Aorta (tissue), 5 donors: ENCODE results near the gene CES2. TPM values are rescaled to one million over a fixed set of nuclear protein-coding genes. Genes with fewer than 3 reads are reported as not detected.
"Not testable (repeated sequence)": the region's sequence is repeated elsewhere in the genome, so short reads cannot be mapped to it uniquely, and the experiment has no call there.

ENCODE experiments used
- ATAC-seq: fragments of 200-7000 bp; cut with Tn5 transposase; one replicate; pipeline ENCODE4 v1.9.1; 2022; ENCODE audit warnings: moderate library complexity; ENCODE audit not compliant: low FRiP score
- DNase-seq, 2 donors: peaks; one replicate each; pipeline ENCODE4 v3.0.0-alpha.2; 2020
- H3K27ac ChIP-seq, 2 donors: one replicate each; pipeline ENCODE4 v1.5.1; 2013; ENCODE audit warnings: low read length in 2 of 2, mild to moderate bottlenecking in 2 of 2, moderate library complexity in 2 of 2, control low read depth in 1 of 2, inconsistent platforms in 1 of 2, low read depth in 1 of 2
- H3K27me3 ChIP-seq, 2 donors: one replicate each; pipeline ENCODE4 v1.6.1; 2013; ENCODE audit warnings: control low read depth in 1 of 2, low read length in 1 of 2, mild to moderate bottlenecking in 1 of 2, moderate library complexity in 1 of 2; ENCODE audit not compliant: insufficient read depth in 2 of 2, control insufficient read depth in 1 of 2
- H3K36me3 ChIP-seq, 2 donors: one replicate each; pipeline ENCODE4 v1.6.1; 2013; ENCODE audit warnings: control low read depth in 1 of 2, low read length in 1 of 2, mild to moderate bottlenecking in 1 of 2; ENCODE audit not compliant: insufficient read depth in 2 of 2, control insufficient read depth in 1 of 2
- H3K4me1 ChIP-seq, 2 donors: one replicate each; pipeline ENCODE4 v1.6.1; 2013; ENCODE audit warnings: low read length in 2 of 2, control low read depth in 1 of 2, mild to moderate bottlenecking in 1 of 2, moderate library complexity in 1 of 2; ENCODE audit not compliant: insufficient read depth in 2 of 2, control insufficient read depth in 1 of 2
- H3K4me3 ChIP-seq, 2 donors: one replicate each; pipeline ENCODE4 v1.5.1; 2013; ENCODE audit warnings: low read length in 2 of 2, control low read depth in 1 of 2, mild to moderate bottlenecking in 1 of 2
- H3K9me3 ChIP-seq: one replicate; pipeline ENCODE4 v1.6.1; 2013; ENCODE audit warnings: mild to moderate bottlenecking, low read length; ENCODE audit not compliant: control insufficient read depth
- WGBS, 2 donors: extraction: QIAGEN DNeasy Blood & Tissue Kit; methylation state at CpG; one replicate each; pipeline ENCODE4 v1.1.7; 2013; 5-methylcytosine and 5-hydroxymethylcytosine counted together
- intact Hi-C, 2 donors: fragments of 100-400 bp; cut with DNase I; formaldehyde crosslinking; loops; one replicate each; pipeline versions ENCODE4 v1.14.2 to v1.15.0; 2022
- polyA plus RNA-seq, 2 donors: library from polyadenylated mRNA; stranded (reverse); fragments of 200-250 nt; gene quantifications; one replicate each; pipeline ENCODE4 v1.2.3, GENCODE V29; 2013
- total RNA-seq, 2 donors: library from RNA; stranded (reverse); fragmentation: NEBNext Ultra II Directional; extraction: Animal tissue kit (Norgen Biotek cat#: 25700); gene quantifications; one replicate each; pipeline ENCODE4 v1.2.1, GENCODE V29; 2021
- donor health status: healthy with polysubstance abuse.
- donor health status: Bipolar disorder and iron deficiency.
- donor health status: DM: no; HTN: no; CAD: no.
- donor health status: DM: no; HTN: no; CAD: no.
- donor health status: DM: yes; HTN: yes; CAD: no.

Gene CES2
- total and polyA plus RNA-seq, 4 donors: 20.5 to 42.1 (median 33.6) TPM

DNA sequence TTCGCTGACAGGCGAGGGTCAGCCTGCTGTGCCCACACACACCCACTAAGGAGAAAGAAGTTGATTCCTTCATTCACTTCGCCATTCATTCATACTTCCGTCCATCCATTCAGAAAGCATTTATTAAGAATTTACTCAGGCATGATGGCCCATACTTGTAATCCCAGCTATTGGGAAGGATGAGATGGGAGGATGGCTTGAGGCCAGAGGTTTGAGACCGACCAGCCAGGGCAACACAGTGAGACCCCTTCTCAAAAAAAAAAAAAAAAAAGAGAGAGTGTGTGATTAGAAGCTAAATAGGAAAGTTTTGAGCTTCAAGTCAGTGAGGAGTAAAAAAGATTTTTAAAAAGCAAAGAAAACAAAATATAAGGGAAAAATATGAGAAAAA is 8.7 kb downstream of the CES2 start:
- 83 to 85% methylated on average over 5 of the region's 5 CpGs for WGBS, 2 donors
- Histone ChIP-seq H3K4me1 (no peaks in the 10 kb centered on the region), H3K36me3 (peaks cover 0 to 8% of the 10 kb centered on the region in 2 donors)

DNA sequence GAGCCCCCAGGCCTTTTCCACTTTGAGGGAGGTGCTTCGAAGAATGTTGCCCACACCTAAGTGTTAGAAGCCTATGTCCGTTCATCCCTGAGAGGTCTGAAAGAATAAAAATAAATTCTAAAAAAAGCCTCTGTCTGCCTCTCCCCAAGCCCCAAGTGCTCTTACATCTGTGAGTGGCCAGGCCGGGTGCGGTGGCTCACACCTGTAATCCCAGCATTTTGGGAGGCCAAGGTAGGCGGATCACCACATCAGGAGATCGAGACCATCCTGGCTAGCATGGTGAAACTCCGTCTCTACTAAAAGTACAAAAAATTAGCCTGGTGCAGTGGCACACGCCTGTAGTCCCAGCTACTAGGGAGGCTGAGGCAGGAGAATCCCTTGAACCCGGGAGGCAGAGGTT is 9.7 kb downstream of the CES2 start:
- ATAC-seq, H3K27me3 ChIP-seq, H3K27ac ChIP-seq, H3K36me3 ChIP-seq, H3K4me1 ChIP-seq, intact Hi-C loops, H3K4me3 ChIP-seq, H3K9me3 ChIP-seq, DNase-seq: not testable (repeated sequence)
- 77 to 85% methylated on average over 9 of the region's 9 CpGs for WGBS, 2 donors

More for the DNA sequence above, 8.7 kb downstream of the CES2 start:
- DNase-seq (no peak), ATAC-seq (no peak)
- Histone ChIP-seq H3K9me3 (no peaks in the 10 kb centered on the region), H3K27ac (no peak overlapping the region), H3K27me3 (no peaks in the 10 kb centered on the region), H3K4me3 (no peak overlapping the region)
- intact Hi-C loops: no loop called here

DNA sequence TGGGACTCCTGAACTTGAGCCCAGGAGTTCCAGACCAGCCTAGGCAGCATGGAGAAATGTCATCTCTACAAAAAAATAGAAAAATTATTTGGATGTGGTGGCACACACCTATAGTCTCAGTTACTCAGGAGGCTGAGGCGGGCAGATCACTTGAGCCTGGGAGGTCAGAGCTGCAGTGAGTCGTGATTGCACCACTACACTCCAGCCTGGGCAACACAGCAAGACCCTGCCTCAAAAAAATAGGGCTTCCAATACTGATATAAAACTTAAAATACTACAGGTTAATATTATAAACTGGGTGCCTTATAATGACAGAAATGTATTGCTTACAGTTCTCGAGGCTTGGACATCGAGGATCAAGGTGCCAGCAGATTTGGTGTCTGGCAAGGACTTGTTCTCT is 10.6 kb downstream of the CES2 start:
- DNase-seq (no peak), ATAC-seq (no peak)
- H3K27ac ChIP-seq: no peak overlapping the region
- no peaks in the 10 kb centered on the region for H3K27me3 ChIP-seq
- no peak overlapping the region for H3K4me3 ChIP-seq
- H3K36me3 ChIP-seq: peaks cover 0 to 5% of the 10 kb centered on the region in 2 donors
- H3K9me3 ChIP-seq: no peaks in the 10 kb centered on the region
- WGBS, 2 donors: 80 to 81% methylated on average over 4 of the region's 4 CpGs
- intact Hi-C loops: no loop called here
- no peaks in the 10 kb centered on the region for H3K4me1 ChIP-seq

DNA sequence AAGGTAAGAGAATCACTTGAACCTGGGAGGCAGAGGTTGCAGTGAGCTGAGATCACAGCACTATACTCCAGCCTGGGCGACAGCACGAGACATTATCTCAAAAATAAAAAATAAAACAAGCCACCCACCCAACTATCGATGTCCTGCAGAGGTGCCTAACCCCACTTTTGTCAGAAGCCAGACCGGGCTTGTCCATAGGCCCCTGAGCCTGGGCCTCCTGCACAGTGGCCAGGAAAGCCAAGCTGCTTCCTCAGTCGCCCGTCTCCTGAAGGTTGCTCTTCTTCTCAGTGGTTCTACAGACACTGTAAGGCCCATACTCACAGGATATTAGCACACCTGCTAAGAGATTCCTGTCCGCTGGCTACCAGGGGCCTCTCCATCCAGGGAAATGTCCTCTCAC is 11.2 kb downstream of the CES2 start:
- no peak overlapping the region for H3K27ac ChIP-seq
- intact Hi-C loops: no loop called here
- H3K4me3 ChIP-seq: no peak overlapping the region
- DNase-seq: no peak
- H3K9me3 ChIP-seq: no peaks in the 10 kb centered on the region
- no peaks in the 10 kb centered on the region for H3K4me1 ChIP-seq
- 66 to 72% methylated on average over 7 of the region's 7 CpGs for WGBS, 2 donors
- peaks cover 0 to 5% of the 10 kb centered on the region in 2 donors for H3K36me3 ChIP-seq
- no peaks in the 10 kb centered on the region for H3K27me3 ChIP-seq
- no peak for ATAC-seq

DNA sequence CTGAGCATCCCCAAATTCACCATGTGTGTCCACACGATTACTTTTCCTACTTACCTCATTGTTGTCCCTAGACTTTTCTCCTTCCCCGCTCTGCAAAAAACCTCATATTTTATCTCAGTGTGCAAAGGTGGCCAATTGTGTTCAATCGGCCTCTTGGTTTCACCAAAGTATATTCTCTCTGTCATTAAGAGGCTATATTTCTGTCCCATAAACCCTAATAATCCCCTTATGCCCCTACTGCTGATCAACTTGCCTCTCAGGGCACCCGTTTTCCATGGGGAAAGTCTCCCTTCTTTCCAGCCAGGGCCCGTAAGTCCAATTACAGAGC is 11.6 kb downstream of the CES2 start:
- no peak for DNase-seq
- no peaks in the 10 kb centered on the region for H3K27me3 ChIP-seq
- H3K4me3 ChIP-seq: no peak overlapping the region
- no peak for ATAC-seq
- H3K36me3 ChIP-seq: peaks cover 0 to 5% of the 10 kb centered on the region in 2 donors
- WGBS, 2 donors: 24 to 29% methylated on average over 5 of the region's 5 CpGs
- H3K4me1 ChIP-seq: no peaks in the 10 kb centered on the region
- intact Hi-C loops: no loop called here
- no peak overlapping the region for H3K27ac ChIP-seq
- no peaks in the 10 kb centered on the region for H3K9me3 ChIP-seq

DNA sequence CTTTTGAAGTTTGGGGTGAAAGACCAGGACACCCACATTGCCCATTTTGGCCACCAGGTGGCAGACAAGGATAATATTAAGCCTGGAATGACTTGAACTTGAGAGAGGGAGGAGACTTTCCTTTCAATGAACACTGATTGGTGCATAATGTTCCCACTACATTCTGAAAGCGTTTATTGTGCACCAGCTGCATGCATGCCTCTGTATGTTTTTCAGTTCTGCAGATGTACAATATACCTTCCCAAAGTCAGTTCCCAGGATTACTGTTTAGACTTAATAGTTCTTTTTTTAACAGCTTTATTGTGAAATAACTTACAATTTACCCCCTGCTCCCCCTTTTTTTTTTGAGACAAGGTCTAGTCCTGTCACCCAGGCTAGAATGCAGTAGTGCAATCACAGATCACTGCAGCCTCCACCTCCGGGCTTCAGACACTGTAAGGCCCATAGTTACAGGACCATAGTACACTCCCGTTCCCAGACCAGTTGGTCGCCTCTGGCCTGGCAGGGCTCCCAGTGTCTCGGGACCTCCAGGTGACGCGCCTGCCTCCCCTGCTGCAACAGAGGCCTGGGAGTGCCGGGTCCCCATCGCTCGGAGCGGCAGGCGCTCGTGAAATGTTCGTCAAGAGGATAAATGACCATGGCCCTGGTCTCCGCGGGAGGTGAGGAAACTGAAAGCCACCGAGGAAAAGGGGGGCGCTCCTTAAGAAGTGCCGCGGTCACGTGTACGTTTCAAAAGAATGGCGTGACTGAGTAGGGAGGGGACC is 12.2 kb downstream of the CES2 start:
- no peaks in the 10 kb centered on the region for H3K9me3 ChIP-seq
- 0% methylated on average over 18 to 22 of the region's 23 CpGs for WGBS, 2 donors
- ATAC-seq (peak; percentile 88), DNase-seq (peak; percentile 82 to 92)
- no peaks in the 10 kb centered on the region for H3K27me3 ChIP-seq
- H3K27ac ChIP-seq: no peak overlapping the region
- H3K36me3 ChIP-seq: peaks cover 0 to 5% of the 10 kb centered on the region in 2 donors
- no peaks in the 10 kb centered on the region for H3K4me1 ChIP-seq
- H3K4me3 ChIP-seq: peak overlapping the region in 1 of 2 donors; percentile 21
- intact Hi-C loops: loop anchor here in 1 of 2 donors (2.0 kb wide), 1 partner anchor 53 kb away; no protein-coding TSS in a partner anchor

DNA sequence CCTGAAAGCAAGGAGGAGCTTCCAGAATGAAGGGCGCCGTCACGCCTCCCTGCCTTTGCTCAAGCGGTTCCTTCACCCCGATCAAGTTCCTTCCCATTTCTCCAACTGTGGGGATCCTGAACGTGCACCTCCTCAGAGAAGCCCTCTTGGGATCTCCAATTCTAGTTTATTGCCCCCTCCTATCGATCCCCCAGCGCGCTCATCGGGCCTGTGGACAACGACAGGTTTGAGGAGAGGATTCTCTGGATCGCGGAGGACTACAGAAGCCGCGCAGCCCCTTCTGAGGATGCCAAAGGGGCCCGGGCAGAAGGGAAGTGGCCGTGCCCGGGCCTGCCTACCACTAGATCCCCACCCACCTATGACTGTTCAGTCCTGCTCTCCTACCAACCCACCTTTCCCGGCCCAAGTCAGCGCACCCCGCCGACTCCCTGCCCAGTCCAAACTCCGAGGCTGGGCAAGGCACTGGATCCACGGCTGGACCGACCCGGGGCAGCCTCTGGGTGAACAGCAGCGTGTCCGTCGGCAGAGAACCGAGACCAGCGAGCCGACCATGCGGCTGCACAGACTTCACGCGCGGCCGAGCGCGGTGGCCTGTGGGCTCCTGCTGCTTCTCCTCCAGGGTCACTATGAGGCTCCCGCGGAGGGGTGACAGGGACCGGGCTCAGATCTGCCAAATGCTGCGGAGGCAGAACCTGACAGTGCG is 13.0 kb downstream of the CES2 start:
- peak; percentile 51 for ATAC-seq
- no peak overlapping the region for H3K27ac ChIP-seq
- peak overlapping the region in 1 of 2 donors; percentile 21 for H3K4me3 ChIP-seq
- no peaks in the 10 kb centered on the region for H3K9me3 ChIP-seq
- peak in 1 of 2 donors; percentile 80 for DNase-seq
- WGBS, 2 donors: 1 to 2% methylated on average over 44 of the region's 44 CpGs
- H3K4me1 ChIP-seq: no peaks in the 10 kb centered on the region
- intact Hi-C loops: loop anchor here in 1 of 2 donors (2.0 kb wide), 1 partner anchor 53 kb away; no protein-coding TSS in a partner anchor
- no peaks in the 10 kb centered on the region for H3K27me3 ChIP-seq
- H3K36me3 ChIP-seq: peaks cover 0 to 2% of the 10 kb centered on the region in 2 donors

DNA sequence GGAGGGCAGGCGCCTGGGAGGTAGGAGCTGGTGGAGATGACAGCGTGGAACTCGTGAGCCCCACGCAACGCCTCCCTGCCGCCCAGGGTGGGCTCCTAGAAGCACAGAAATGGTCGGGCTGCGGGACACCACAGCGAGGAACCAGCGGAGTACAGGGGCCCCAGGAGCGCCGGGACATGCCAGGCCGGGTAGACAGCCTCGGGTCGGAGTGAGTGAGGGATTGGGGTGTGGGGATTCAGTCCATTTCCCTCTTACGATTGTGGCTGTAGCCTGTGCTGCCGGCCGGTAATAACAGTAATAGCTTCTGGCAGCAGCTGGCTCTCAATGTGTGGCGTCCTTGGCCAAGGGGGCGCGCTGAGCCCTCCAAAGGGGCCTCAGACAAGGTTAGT is 13.5 kb downstream of the CES2 start:
- intact Hi-C loops: loop anchor here in 1 of 2 donors (2.0 kb wide), 1 partner anchor 54 kb away; no protein-coding TSS in a partner anchor
- Histone ChIP-seq H3K4me1 (no peaks in the 10 kb centered on the region), H3K36me3 (no peaks in the 10 kb centered on the region), H3K9me3 (no peaks in the 10 kb centered on the region), H3K4me3 (no peak overlapping the region), H3K27ac (no peak overlapping the region), H3K27me3 (no peaks in the 10 kb centered on the region)
- DNase-seq (no peak), ATAC-seq (peak; percentile 34)
- WGBS, 2 donors: 14 to 15% methylated on average over 21 of the region's 21 CpGs
